ENCODE data around the gene TNS1.

Gene TNS1

DNA sequence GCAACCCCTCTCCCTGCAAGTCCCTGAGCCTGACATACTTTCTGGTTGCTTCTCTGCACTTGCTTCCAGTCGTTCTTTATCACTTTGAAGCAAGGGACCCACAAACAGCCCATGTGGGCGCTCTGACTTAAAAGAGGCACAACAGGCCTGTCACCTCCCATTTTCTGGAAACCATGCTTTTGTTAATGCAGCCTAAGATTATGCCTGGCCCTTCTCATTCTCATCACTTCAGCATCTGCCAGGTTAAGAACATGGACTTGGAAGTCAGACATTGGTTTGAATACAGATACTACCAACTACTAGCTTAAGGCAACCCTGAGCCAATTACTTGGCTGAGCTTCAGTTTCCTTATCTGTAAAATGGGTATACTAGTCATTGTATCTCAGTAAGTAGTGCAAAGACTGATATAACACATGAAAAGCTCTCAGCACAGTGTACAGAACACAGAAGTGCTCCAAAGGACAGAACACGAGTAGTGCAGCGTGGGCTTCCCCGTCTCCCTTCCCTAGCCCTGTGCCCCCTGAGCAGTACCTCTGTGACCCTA is 141.4 kb downstream of the TNS1 start:
- DNase-seq = no peak

DNA sequence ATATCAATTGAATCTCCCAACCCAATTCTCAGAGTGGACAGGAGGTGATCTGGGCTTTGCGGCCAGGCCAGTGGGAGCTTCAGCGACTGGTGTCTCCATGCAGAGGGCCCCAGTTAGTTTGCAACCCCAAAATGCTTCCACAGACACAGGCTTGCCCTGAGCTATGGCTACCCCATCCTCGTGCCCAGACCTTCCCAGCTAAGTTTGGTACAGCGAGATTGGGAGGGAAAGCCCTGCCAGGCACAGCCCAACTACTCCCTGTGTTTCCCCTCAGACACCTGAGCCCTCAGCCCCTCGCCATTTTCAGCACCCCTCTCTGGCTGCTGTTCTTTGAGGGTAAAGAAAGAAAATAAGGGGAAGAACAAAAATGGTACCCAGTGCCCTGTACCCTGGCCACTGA is 142.9 kb downstream of the TNS1 start:
- no peak for DNase-seq

DNA sequence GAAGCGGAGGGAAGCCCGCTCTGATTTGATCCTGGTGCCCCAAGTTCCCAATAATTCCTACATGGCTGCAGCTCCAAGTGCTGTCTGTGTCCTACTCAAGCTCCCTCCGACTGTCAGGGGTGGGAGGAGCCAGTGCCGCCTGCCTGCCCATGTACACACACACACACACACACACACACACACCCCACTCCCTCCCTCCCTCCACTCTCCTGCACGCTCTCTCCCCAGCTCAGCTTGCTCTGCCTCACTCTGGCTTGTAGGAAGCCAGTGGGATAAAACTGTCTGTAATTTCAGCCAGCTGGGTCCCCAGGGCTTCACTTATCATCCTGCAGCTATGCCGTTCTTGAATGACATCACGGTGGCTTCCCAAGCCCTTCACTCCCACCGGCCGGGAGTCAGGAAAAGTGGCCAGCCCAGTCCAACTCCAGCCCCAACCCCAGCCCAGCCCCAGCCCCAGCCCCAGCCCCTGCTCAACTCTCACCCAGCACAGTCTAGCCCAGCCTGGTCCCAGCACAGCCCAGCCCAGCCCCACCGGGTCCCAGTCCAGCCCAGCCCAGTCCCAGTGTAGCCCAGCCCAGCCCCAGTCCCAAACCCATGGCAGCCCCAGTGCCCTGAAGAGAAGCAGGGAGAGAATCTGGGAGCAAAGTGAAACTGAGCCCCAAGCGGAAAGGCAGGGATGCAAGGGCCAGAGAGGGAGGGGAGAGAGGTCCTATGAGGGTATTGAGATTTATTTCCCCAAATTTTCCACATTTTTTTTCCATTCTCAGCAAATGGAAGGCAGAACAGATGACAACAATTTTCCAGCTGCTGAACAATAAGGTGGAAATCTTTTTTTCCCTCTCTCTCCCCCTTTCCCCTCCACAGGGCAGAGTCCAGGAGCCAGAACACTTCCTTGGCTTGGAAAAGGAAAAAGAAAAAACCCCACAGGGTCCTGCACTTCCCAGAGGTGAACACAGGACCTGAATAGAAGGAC is 144.0 kb downstream of the TNS1 start:
- DNase-seq = peak; percentile 89

GRCh38 chr2:217857624-217858506 is 144.9 kb downstream of the TNS1 start:
- no peak for DNase-seq

- DNase-seq = no peak
Measured at GRCh38 chr2:217856871-217857270, 145.9 kb downstream of the TNS1 start.

- DNase-seq = no peak
Measured at GRCh38 chr2:217856159-217856558, 146.6 kb downstream of the TNS1 start.

DNA sequence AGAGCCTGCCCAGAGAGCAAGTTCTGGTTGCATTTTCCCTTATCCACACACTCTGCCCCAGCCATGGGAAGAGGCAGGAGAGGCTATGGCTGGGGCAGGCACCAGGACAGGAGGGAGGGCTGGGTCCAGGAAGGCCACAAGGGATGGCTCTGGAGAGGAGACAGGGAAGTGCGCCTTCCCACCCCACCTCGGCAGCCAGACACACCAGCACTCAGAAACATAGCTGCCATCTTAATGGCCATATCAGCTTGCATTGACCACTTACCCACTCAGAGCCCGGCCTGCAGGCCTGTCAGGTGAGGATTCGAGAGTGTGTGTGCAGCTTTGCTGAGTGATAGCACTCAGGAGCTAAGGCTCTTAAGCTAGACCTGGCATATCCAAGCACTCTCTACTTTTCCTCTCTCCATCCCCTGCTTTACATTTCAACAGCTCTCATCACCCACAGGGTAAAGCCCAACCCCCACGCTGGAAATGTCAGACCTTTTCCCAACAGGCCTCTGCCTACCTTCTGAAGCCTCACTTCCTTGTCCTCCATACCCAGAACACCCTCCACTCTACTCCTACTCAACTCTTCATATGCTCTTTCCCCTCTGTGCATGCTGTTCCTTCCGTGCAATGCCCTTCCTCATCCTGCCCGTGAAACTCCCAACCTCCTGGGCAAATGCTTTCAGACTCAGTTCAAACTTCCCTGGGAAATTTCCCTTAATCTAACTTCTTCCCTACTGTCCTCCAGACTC is 147.9 kb downstream of the TNS1 start:
- no peak for DNase-seq

- DNase-seq = no peak
Measured at GRCh38 chr2:217853961-217854360, 148.8 kb downstream of the TNS1 start.

DNA sequence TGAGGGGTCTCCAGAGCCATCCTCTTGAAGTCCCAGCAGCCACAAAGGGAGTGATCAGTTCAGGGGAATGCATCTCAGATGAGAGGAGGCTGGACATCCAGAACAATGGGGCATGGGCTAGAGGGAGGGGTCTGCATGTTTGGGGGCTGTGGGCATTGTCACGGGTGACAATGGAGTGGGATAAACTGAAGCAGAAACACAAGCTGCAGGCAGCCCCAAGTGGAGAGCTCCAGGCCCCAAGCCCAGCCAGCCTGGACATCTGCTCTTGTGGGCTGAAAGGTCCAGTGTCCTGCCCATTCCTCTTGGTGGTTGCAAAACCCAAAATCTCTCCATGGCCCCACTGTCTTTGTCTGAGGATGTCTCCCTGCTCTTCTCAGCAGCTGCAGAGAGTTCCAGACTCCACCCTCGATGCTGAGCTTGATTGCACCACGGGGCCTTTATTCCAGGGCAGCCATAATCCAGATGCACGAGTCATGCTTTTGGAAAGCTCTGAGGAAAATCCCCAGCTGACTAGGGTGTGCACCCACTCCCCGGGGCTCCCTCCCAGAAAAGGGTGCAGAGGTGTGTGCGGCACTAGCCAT is 149.4 kb downstream of the TNS1 start:
- DNase-seq = peak; percentile 62

DNA sequence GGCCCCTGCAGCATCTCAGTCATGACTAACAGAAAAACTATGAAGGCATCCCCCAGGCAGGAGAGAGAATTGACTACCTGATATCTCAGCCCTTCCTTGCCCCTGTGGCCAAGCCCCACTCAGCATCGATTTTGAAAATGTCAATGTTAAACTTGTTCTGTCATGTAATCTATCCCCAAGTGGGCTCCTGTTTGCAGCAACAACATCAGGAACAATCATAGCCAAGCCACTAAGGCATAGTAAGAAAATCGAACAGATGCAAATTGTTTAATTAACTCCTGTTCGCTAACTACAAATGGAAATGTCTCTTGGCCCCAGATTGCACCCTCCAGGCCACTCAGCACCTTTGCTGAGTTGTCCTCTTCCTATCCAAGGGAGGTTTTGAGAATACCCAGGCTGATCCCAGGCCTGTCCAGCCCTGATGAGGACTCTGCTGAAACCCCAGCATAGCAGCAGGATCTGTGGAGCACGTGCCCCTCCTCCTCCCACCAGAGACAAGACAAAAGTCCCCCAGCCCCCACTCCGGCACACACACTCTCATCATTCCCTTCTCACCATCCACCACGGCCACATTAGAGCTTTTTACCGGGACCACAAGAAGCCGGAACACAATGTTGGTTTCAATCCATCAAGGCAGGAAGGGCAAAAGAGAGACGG is 150.1 kb downstream of the TNS1 start:
- DNase-seq = peak; percentile 15

DNA sequence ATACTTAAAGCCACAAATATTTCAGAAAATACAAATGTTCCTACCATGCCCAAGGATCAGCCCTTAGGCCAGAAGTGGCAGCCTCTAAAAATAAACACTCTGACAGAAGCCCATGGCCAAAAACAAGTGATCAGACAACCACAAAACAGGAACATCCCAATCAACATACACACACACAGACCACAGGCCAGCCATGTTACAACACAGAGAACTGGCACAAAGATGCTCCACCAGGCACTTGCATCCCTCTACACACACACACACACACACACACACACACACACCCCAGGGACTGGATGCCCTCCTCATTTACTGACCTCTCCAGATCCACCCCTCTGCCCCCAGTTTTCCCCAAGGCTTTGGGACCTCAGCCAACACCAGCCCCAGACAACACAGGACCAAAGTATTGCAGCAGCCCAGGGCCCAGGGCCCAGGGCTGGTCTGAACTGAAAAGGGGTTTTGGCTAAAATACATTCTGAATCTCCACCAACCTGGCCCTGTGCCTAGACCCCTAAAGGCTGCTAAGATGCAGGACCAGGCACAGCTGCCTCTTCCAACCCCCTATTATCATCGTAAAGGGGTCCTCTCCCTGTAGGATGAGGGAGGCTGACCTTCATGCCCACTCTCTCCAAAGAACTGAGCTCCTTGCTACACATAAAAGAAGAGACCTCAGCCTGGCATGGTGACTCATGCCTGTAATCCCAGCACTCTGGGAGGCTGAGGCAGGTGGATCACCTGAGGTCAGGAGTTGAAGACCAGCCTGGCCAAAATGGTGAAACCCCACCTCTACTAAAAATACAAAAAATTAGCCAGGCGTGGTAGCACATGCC is 151.4 kb downstream of the TNS1 start:
- DNase-seq = peak; percentile 64

DNA sequence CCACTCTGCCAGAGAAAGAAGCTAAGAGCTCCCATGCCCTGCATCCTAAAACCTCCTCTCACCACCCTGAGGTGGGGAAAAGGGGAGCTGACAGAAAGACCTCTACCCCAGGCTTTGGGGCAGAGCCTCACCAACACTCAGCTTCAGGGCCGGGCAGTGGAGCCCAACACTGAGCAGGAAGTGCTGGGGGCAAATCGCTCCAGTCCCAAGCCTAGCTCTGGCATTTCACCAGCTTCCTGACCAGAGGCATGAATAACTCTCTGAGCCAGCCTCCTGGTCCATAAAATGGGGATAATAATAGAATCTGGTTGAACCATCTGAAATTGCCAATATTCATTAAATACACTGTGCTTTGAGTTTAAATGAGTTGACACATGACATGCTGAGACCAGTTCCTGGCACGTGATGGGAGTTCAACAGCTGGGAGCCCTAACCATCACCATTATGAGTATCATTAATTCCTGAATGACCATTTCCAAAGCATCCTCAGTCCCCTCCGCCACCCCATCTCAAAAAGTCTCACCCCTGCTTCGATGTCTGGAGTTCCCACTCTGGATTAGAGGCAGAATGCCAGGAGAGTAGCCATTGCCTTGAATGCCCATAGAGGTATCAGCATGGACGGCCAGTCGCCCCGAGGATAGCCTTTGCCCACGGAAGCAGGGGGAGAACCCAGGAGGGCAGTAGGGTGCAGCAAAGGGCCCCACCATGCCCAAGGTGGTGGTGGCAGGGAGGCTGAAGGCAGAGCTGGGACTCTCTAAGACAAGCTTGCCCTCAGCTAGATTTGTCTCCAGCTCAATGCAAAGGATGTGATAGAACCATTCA is 153.4 kb downstream of the TNS1 start:
- peak; percentile 50 for DNase-seq

GRCh38 chr2:217848351-217848957 is 154.3 kb downstream of the TNS1 start:
- no peak for DNase-seq

- no peak for DNase-seq
Measured at GRCh38 chr2:217847552-217848350, 155.0 kb downstream of the TNS1 start.

DNA sequence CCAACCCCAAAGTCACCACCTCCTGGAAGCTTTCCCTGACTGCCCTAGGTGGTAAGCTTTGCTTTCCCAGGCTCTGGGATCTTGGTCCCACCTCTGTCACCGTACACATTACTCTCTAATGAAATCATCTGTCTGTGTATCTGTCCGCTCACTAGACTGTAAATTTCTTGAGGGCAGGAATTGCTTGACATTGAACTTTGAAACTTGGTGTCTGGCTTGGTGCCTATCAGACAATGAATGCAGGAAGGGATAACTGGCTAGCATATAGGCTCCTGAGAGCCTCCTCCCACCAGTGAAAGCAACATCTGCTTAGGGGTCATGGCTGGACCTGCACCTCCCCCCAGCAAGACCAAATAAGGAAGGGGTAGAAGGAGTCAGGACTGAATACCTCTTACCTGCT is 155.7 kb downstream of the TNS1 start:
- no peak for DNase-seq

- DNase-seq = no peak
Measured at GRCh38 chr2:217846321-217846743, 156.5 kb downstream of the TNS1 start.

GRCh38 chr2:217845301-217845700 is 157.5 kb downstream of the TNS1 start:
- DNase-seq = no peak

- DNase-seq = no peak
Measured at GRCh38 chr2:217844696-217845095, 158.1 kb downstream of the TNS1 start.

GRCh38 chr2:217843324-217843723 is 159.5 kb downstream of the TNS1 start:
- DNase-seq = no peak
